IMR-90 (cell line): Measurements from ENCODE around the gene FOXP1. TPM values are rescaled to one million over a fixed set of nuclear protein-coding genes. Genes with fewer than 3 reads are reported as not detected.

Source experiments
- ATAC-seq: fragments of 200-7000 bp; cut with Tn5 transposase; 2 replicates; pipeline ENCODE4 v1.9.1; 2020; ENCODE audit warnings: low read depth, mild to moderate bottlenecking, moderate library complexity
- BruUV-seq: library from RNA; stranded (reverse); fragments of 400-500 nt; replicated peaks from 2 replicates; lab custom pipeline; 2021; lab: Mats Ljungman, UMichigan
- CTCF ChIA-PET: fragments of 300-600 bp; formaldehyde crosslinking; extraction: SDS; loops from one replicate; lab custom pipeline; 2021; ENCODE audit warnings: antibody characterized with exemption; lab: Yijun Ruan, JAX
- POLR2A ChIA-PET: fragments of 300-600 bp; sonication (Branson Sonifier 250); formaldehyde crosslinking; loops from one replicate; lab custom pipeline; 2022; ENCODE audit warnings: antibody characterized with exemption; ENCODE audit not compliant: unreplicated experiment; lab: Charles Lee
- DNase-seq: peaks from one replicate; pipeline ENCODE4 v3.0.0; 2013
- H2AFZ ChIP-seq: replicated peaks from 2 replicates; pipeline ENCODE3; 2013; ENCODE audit warnings: low read length, mild to moderate bottlenecking; ENCODE audit not compliant: poor library complexity
- H2AK5ac ChIP-seq: 2 replicates; pipeline ENCODE4 v1.6.1; 2013; ENCODE audit warnings: low read depth, low read length, inconsistent platforms
- H2AK9ac ChIP-seq: replicated peaks from 2 replicates; pipeline ENCODE3; 2013; ENCODE audit warnings: mild to moderate bottlenecking, low read depth, low read length, moderate library complexity; ENCODE audit not compliant: poor library complexity
- H2BK120ac ChIP-seq: 2 replicates; pipeline ENCODE4 v1.6.1; 2013; ENCODE audit warnings: low read depth, low read length, inconsistent platforms
- H2BK15ac ChIP-seq: 3 replicates; pipeline ENCODE4 v1.6.1; 2013; ENCODE audit warnings: low read depth, low read length, inconsistent platforms
- H2BK20ac ChIP-seq: 2 replicates; pipeline ENCODE4 v1.6.1; 2013; ENCODE audit warnings: low read depth, mild to moderate bottlenecking, inconsistent platforms, low read length, moderate library complexity
- H2BK5ac ChIP-seq: 2 replicates; pipeline ENCODE4 v1.6.1; 2013; ENCODE audit warnings: mild to moderate bottlenecking, low read depth, low read length, inconsistent platforms; ENCODE audit not compliant: poor library complexity, severe bottlenecking
- H3K14ac ChIP-seq: replicated peaks from 2 replicates; pipeline ENCODE4 v1.6.1; 2013; ENCODE audit warnings: low read depth, low read length, inconsistent platforms
- H3K18ac ChIP-seq: 2 replicates; pipeline ENCODE4 v1.6.1; 2013; ENCODE audit warnings: low read depth, low read length, control low read depth
- H3K23ac ChIP-seq: 2 replicates; pipeline ENCODE4 v1.6.1; 2013; ENCODE audit warnings: low read depth, low read length, inconsistent platforms
- H3K27ac ChIP-seq: 2 replicates; pipeline ENCODE4 v1.5.1; 2013; ENCODE audit warnings: mild to moderate bottlenecking, control low read depth, low read length; ENCODE audit not compliant: insufficient read depth
- H3K27me3 ChIP-seq: 2 replicates; pipeline ENCODE4 v1.6.1; 2013; ENCODE audit warnings: low read length; ENCODE audit not compliant: control insufficient read depth, insufficient read depth
- H3K36me3 ChIP-seq: 2 replicates; pipeline ENCODE4 v1.6.1; 2013; ENCODE audit warnings: low read length, mixed read lengths; ENCODE audit not compliant: control insufficient read depth, insufficient read depth
- H3K4ac ChIP-seq: 2 replicates; pipeline ENCODE4 v1.6.1; 2013; ENCODE audit warnings: low read depth, low read length, inconsistent platforms
- H3K4me1 ChIP-seq: 2 replicates; pipeline ENCODE4 v1.6.1; 2013; ENCODE audit warnings: low read length, mixed read lengths; ENCODE audit not compliant: control insufficient read depth, insufficient read depth
- H3K4me2 ChIP-seq: 2 replicates; pipeline ENCODE4 v1.6.1; 2013; ENCODE audit warnings: low read depth, mild to moderate bottlenecking, control low read depth, low read length, moderate library complexity
- H3K4me3 ChIP-seq: 2 replicates; pipeline ENCODE4 v1.5.1; 2013; ENCODE audit warnings: low read depth, mild to moderate bottlenecking, control low read depth, low read length, moderate library complexity; ENCODE audit not compliant: insufficient read depth
- H3K56ac ChIP-seq: 2 replicates; pipeline ENCODE4 v1.6.1; 2013; ENCODE audit warnings: low read length, inconsistent platforms; ENCODE audit not compliant: insufficient read depth; ENCODE audit errors: extremely low read depth
- H3K79me1 ChIP-seq, 2 experiments: 2 replicates each; pipeline ENCODE4 v1.6.1; 2013; ENCODE audit warnings: low read length in 2 of 2, inconsistent platforms in 1 of 2, low read depth in 1 of 2
- H3K9ac ChIP-seq: 2 replicates; pipeline ENCODE4 v1.6.1; 2013; ENCODE audit warnings: low read depth, low read length, control low read depth
- H3K9me1 ChIP-seq: 2 replicates; pipeline ENCODE4 v1.6.1; 2013; ENCODE audit warnings: low read length, inconsistent platforms; ENCODE audit not compliant: insufficient read depth
- H3K9me3 ChIP-seq: 2 replicates; pipeline ENCODE4 v1.6.1; 2013; ENCODE audit warnings: low read length; ENCODE audit not compliant: control insufficient read depth, insufficient read depth
- H4K20me1 ChIP-seq: 2 replicates; pipeline ENCODE4 v1.6.1; 2013; ENCODE audit warnings: low read length, inconsistent platforms; ENCODE audit not compliant: insufficient read depth
- H4K5ac ChIP-seq: 2 replicates; pipeline ENCODE4 v1.6.1; 2013; ENCODE audit warnings: mild to moderate bottlenecking, low read depth, low read length, control low read depth
- H4K8ac ChIP-seq, 2 experiments: 2 replicates each; pipeline ENCODE4 v1.6.1; 2013; ENCODE audit warnings: low read depth in 2 of 2, low read length in 2 of 2, control low read depth in 1 of 2, inconsistent platforms in 1 of 2
- H4K91ac ChIP-seq: 2 replicates; pipeline ENCODE4 v1.6.1; 2013; ENCODE audit warnings: low read depth, low read length, inconsistent platforms; ENCODE audit not compliant: insufficient read depth
- BHLHE40 ChIP-seq: fragments of 150-350 bp; IDR thresholded peaks from 2 replicates; pipeline ENCODE4 v1.6.1; 2016; ENCODE audit warnings: mild to moderate bottlenecking, low read depth, low read length
- CEBPB ChIP-seq: IDR thresholded peaks from 2 replicates; pipeline ENCODE4 v1.6.1; 2012; ENCODE audit warnings: low read depth, low read length, improper control_type of control experiment
- CHD1 ChIP-seq: IDR thresholded peaks from 2 replicates; pipeline ENCODE4 v1.6.1; 2012; ENCODE audit warnings: low read depth, low read length, improper control_type of control experiment
- FOS ChIP-seq: fragments of 150-350 bp; IDR thresholded peaks from 2 replicates; pipeline ENCODE4 v1.6.1; 2016; ENCODE audit warnings: low read depth, low read length
- MAFK ChIP-seq: IDR thresholded peaks from 2 replicates; pipeline ENCODE4 v1.6.1; 2012; ENCODE audit warnings: low read depth, low read length, improper control_type of control experiment
- MAZ ChIP-seq: IDR thresholded peaks from 2 replicates; pipeline ENCODE4 v1.6.1; 2012; ENCODE audit warnings: low read depth, mild to moderate bottlenecking, low read length, improper control_type of control experiment, moderate library complexity, borderline replicate concordance
- MXI1 ChIP-seq: IDR thresholded peaks from 2 replicates; pipeline ENCODE4 v1.6.1; 2012; ENCODE audit warnings: low read depth, mild to moderate bottlenecking, low read length, moderate library complexity, borderline replicate concordance
- POLR2A ChIP-seq: IDR thresholded peaks from 2 replicates; pipeline ENCODE4 v1.6.1; 2012; ENCODE audit warnings: mild to moderate bottlenecking, low read depth, low read length
- RAD21 ChIP-seq: IDR thresholded peaks from 2 replicates; pipeline ENCODE4 v1.6.1; 2012; ENCODE audit warnings: low read length, improper control_type of control experiment
- RCOR1 ChIP-seq: IDR thresholded peaks from 2 replicates; pipeline ENCODE4 v1.6.1; 2012; ENCODE audit warnings: mild to moderate bottlenecking, low read length, improper control_type of control experiment; ENCODE audit not compliant: insufficient replicate concordance
- RFX5 ChIP-seq: IDR thresholded peaks from 2 replicates; pipeline ENCODE4 v1.8.0; 2012; ENCODE audit warnings: low read depth, mild to moderate bottlenecking, low read length, moderate library complexity
- WGBS, 2 experiments: methylation state at CpG; one replicate each; pipeline versions ENCODE4 v1.1.5 to v1.1.7; 2013; ENCODE audit warnings: missing lambda C conversion rate in 2 of 2; ENCODE audit not compliant: insufficient read length in 1 of 2; ENCODE audit errors: extremely low coverage in 2 of 2; 5-methylcytosine and 5-hydroxymethylcytosine counted together
- dilution Hi-C: fragments of 300-500 bp; cut with HindIII; formaldehyde crosslinking; loops from one replicate; pipeline ENCODE4 v1.14.3; 2018; ENCODE audit warnings: low sequenced_read_pairs; ENCODE audit not compliant: unreplicated experiment
- in situ Hi-C: fragments of 300-500 bp; cut with MboI; formaldehyde crosslinking; loops from 3 replicates; pipeline ENCODE4 v1.14.3; 2019; ENCODE audit warnings: low sequenced_read_pairs, inconsistent platforms, mixed read lengths
- intact Hi-C: fragments of 100-400 bp; cut with micrococcal nuclease; formaldehyde crosslinking; loops from 2 replicates; pipeline ENCODE4 v1.10.0; 2022
- polyA plus RNA-seq, 3 experiments: library from polyadenylated mRNA; depleted of rRNA; stranded (reverse); fragments of >200 nt; gene quantifications; 2 replicates each; pipeline ENCODE4 v1.2.3, GENCODE V29; 2012; ENCODE audit warnings: low replicate concordance in 1 of 3
- total RNA-seq: library from RNA; depleted of rRNA; stranded (reverse); fragments of >200 nt; gene quantifications from 2 replicates; pipeline ENCODE4 v1.2.3, GENCODE V29; 2012
- TF ChIP-seq, protein P1 (sequence below): conservative IDR thresholded peaks from 2 replicates; pipeline ENCODE4 v1.5.1; 2012; ENCODE audit warnings: mild to moderate bottlenecking, low read depth, low read length, improper control_type of control experiment
- TF ChIP-seq, protein P2 (sequence below): fragments of 150-350 bp; IDR thresholded peaks from 2 replicates; pipeline ENCODE4 v1.6.1; 2017; ENCODE audit warnings: mild to moderate bottlenecking, antibody characterized with exemption, low read length, low read depth
- TF ChIP-seq, protein P3 (sequence below): fragments of 150-350 bp; IDR thresholded peaks from 2 replicates; pipeline ENCODE4 v1.6.1; 2016; ENCODE audit warnings: low read depth, mild to moderate bottlenecking, low read length, moderate library complexity, borderline replicate concordance

The FOXP1 gene
- total and polyA plus RNA-seq, 2 of the 4 experiments (the other 2 are of a cell fraction) = 37.0 to 132 TPM

DNA sequence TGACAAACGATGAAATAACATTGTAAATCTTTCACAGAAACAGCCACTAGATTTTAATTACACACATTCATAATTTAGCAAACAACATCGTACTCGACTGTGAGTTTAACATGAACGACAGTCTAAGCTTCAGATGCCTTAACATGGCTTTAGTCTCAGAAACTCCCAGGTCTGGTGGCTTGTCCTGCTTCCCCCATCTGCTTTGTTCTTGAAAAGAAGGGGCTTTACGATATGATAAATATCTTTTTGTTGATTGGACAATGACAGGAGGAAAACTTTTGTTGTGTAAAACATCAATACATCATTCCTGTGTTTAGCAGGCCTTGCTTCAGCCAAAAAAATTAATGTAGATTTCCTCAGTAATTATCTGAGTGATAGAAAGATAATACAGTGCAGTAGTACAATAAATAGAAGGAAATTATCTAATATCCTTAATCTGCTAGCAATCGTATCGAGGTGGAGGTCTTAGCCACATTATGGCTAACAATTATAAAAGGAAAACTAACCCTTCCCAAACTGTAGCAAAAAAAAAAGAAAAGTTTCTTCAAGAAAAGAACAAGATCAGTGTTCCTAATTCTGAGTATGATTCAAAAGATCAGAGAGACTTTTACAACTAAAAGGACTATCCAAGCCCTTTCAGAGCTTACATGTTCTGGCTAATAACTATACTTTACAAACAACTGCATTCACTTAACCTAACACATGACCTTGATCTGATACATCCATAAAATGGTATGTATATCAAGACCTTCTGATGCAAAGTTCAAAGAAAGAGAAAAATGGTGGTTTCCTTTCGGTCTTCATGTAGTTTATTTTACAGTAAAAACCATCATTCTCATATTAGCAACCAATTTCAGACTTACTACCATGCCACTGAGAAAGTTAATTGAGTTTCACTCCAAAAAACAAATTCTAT is 535.7 kb downstream of the FOXP1 start:
- WGBS, 2 experiments = no CpG with 5 or more reads among the region's 8 CpGs
- no TSS peak for BruUV-seq
- POLR2A ChIA-PET = no interaction called here
- TF ChIP-seq, protein P1, sequence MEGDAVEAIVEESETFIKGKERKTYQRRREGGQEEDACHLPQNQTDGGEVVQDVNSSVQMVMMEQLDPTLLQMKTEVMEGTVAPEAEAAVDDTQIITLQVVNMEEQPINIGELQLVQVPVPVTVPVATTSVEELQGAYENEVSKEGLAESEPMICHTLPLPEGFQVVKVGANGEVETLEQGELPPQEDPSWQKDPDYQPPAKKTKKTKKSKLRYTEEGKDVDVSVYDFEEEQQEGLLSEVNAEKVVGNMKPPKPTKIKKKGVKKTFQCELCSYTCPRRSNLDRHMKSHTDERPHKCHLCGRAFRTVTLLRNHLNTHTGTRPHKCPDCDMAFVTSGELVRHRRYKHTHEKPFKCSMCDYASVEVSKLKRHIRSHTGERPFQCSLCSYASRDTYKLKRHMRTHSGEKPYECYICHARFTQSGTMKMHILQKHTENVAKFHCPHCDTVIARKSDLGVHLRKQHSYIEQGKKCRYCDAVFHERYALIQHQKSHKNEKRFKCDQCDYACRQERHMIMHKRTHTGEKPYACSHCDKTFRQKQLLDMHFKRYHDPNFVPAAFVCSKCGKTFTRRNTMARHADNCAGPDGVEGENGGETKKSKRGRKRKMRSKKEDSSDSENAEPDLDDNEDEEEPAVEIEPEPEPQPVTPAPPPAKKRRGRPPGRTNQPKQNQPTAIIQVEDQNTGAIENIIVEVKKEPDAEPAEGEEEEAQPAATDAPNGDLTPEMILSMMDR = no peak
- TF ChIP-seq POLR2A (no peak), FOS (no peak), RFX5 (no peak), MAFK (no peak), RAD21 (no peak), BHLHE40 (no peak), MAZ (no peak), CEBPB (no peak), MXI1 (no peak), RCOR1 (no peak), CHD1 (no peak)
- TF ChIP-seq, protein P2, sequence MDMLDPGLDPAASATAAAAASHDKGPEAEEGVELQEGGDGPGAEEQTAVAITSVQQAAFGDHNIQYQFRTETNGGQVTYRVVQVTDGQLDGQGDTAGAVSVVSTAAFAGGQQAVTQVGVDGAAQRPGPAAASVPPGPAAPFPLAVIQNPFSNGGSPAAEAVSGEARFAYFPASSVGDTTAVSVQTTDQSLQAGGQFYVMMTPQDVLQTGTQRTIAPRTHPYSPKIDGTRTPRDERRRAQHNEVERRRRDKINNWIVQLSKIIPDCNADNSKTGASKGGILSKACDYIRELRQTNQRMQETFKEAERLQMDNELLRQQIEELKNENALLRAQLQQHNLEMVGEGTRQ = no peak
- TF ChIP-seq, protein P3, sequence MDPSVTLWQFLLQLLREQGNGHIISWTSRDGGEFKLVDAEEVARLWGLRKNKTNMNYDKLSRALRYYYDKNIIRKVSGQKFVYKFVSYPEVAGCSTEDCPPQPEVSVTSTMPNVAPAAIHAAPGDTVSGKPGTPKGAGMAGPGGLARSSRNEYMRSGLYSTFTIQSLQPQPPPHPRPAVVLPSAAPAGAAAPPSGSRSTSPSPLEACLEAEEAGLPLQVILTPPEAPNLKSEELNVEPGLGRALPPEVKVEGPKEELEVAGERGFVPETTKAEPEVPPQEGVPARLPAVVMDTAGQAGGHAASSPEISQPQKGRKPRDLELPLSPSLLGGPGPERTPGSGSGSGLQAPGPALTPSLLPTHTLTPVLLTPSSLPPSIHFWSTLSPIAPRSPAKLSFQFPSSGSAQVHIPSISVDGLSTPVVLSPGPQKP = no peak

More for the DNA sequence above, 535.7 kb downstream of the FOXP1 start:
- Histone ChIP-seq H3K9me3 (no peaks in the 10 kb centered on the region), H2BK20ac (no peak overlapping the region), H2BK120ac (no peak overlapping the region), H3K56ac (no peak overlapping the region), H3K14ac (no peak overlapping the region), H3K36me3 (peaks cover 58% of the 10 kb centered on the region), H3K79me1 (peaks cover 56 to 83% of the 10 kb centered on the region in 2 experiments), H2AFZ (no peak overlapping the region), H3K23ac (peak overlapping the region; percentile 55; the same call in 1 of the 2 replicates), H4K8ac (peak overlapping the region in 1 of 2 experiments; percentile 10; a peak in 1 of 4 replicates), H3K9ac (no peak overlapping the region), H3K4me3 (no peak overlapping the region), H3K27ac (no peak overlapping the region), H4K91ac (no peak overlapping the region; the same call in 1 of the 2 replicates), H4K20me1 (peaks cover 45% of the 10 kb centered on the region), H2BK5ac (peak overlapping the region; percentile 9), H3K27me3 (no peaks in the 10 kb centered on the region), H4K5ac (no peak overlapping the region), H3K9me1 (peaks cover 36% of the 10 kb centered on the region), H3K4me2 (no peak overlapping the region), H3K4ac (no peak overlapping the region), H2AK9ac (no peak overlapping the region), H2BK15ac (no peak overlapping the region), H2AK5ac (no peak overlapping the region), H3K4me1 (peaks cover 31% of the 10 kb centered on the region), H3K18ac (no peak overlapping the region)
- intact Hi-C loops (no loop called here), in situ Hi-C loops (no loop called here), dilution Hi-C loops (no loop called here)
- CTCF ChIA-PET = no interaction called here
- ATAC-seq = no peak
- no peak for DNase-seq
